Activated T-cell treated with anti-CD3 and anti-CD28 coated beads, Interleukin-2, amount 50 U/mL, for 4 hours (primary cell): Measurements from ENCODE around the gene BAIAP2L1. TPM values are rescaled to one million over a fixed set of nuclear protein-coding genes. Genes with fewer than 3 reads are reported as not detected.

Experiments used
- ATAC-seq, 2 donors: fragments of 200-7000 bp; cut with Tn5 transposase; one replicate each; pipeline ENCODE4 v1.10.0; 2021
- DNase-seq: peaks from one replicate; pipeline ENCODE4 v3.0.0-alpha.2; 2020
- H3K27me3 Mint-ChIP-seq: one replicate; pipeline ENCODE4 v1.8.0; 2021; ENCODE audit warnings: low read depth, mixed read lengths
- H3K36me3 Mint-ChIP-seq: one replicate; pipeline ENCODE4 v1.8.0; 2022; ENCODE audit warnings: mixed read lengths; ENCODE audit not compliant: insufficient read depth
- H3K4me1 Mint-ChIP-seq: one replicate; pipeline ENCODE4 v1.8.0; 2021; ENCODE audit warnings: low read depth, mixed read lengths
- H3K4me3 Mint-ChIP-seq: one replicate; pipeline ENCODE4 v1.8.0; 2021; ENCODE audit warnings: mild to moderate bottlenecking, moderate library complexity, mixed read lengths
- H3K9me3 Mint-ChIP-seq: one replicate; pipeline ENCODE4 v1.8.0; 2021; ENCODE audit warnings: mixed read lengths
- total RNA-seq, 3 donors: library from RNA; stranded (reverse); gene quantifications; one replicate each; pipeline ENCODE4 v1.2.1, GENCODE V29; 2021

BAIAP2L1 gene
- total RNA-seq, 3 donors from 2014 or later = 0.34 to 1.2 (median 0.56) TPM

DNA sequence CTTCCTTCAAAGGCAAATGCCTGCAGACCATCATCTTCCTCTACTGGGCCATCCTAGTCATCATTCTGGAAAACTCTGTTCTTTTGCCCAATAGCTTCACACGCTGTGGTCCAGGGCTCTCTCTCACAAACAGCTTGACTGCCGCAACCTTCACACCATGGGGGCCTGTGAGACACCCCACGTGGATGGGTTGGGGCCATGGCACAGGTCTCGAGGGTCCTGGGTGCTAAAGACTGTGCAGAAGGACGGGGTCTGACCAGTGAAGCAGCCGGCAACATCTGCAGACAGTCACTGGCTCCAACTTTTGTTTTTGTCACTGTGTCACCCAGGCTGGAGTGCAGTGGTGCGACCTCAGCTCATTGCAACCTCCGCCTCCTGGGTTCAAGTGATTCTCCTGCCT is 91.3 kb downstream of the BAIAP2L1 start:
- H3K9me3 Mint-ChIP-seq = no peaks in the 10 kb centered on the region
- no peak overlapping the region for H3K4me3 Mint-ChIP-seq
- no peaks in the 10 kb centered on the region for H3K27me3 Mint-ChIP-seq
- H3K4me1 Mint-ChIP-seq = peaks cover 2% of the 10 kb centered on the region
- DNase-seq (no peak), ATAC-seq (no peak)
- no peaks in the 10 kb centered on the region for H3K36me3 Mint-ChIP-seq

DNA sequence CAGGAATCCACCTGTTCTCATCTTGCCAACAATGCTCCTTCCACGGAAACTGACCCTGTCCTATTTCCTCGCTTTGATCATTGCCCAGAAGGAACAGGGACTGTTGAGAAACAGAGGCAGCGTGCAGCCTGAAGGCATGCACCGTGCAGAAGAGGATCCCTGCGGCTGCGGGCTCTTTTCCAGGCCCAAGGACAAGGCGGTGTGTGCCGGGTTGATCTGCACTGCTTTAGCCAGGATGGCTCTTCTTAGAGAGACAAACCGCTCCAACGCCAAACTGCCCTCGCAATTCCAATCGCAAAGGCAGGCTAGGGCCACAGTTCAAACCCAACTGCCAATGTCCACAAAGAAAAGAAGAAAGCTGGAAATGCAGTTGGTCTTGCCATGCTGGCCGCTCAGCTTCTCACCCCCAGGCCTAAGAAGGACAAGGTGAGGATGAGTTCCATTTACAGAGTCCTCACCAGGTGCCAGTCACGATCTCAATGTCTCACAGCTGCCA is 92.9 kb downstream of the BAIAP2L1 start:
- Mint-ChIP-seq H3K36me3 (no peaks in the 10 kb centered on the region), H3K4me1 (no peaks in the 10 kb centered on the region), H3K27me3 (no peaks in the 10 kb centered on the region), H3K9me3 (no peaks in the 10 kb centered on the region), H3K4me3 (no peak overlapping the region)
- DNase-seq (no peak), ATAC-seq (no peak)

DNA sequence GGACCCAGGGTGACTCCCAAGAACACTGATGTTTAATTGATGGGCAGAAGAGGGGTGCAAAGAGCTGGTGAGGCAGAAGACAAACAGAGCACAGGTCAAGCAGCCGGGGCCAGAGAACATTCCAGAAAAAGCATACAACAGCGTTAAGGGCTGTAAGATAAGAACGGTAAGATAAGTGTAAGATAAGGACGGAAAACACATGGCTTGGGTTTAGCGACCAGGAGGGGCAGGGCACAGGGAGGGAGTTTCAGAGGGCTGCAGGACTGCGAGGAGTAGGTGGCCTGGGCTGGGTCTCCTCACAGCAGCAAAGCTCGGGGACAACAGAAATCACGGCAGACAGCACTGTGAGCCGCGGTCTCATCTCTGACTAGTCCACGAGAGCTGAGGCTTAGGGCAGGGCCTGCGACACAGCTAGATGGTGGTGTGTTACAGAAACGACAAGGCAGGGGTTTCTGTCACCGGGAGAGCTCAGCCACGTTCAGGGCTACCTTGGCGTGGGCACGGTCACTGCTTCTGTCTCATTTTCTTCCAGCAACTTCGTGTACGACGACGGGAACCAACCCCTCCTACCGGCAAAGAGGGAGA is 94.8 kb downstream of the BAIAP2L1 start:
- DNase-seq (no peak), ATAC-seq (no peak)
- Mint-ChIP-seq H3K27me3 (no peaks in the 10 kb centered on the region), H3K36me3 (no peaks in the 10 kb centered on the region), H3K4me1 (no peaks in the 10 kb centered on the region), H3K9me3 (no peaks in the 10 kb centered on the region), H3K4me3 (no peak overlapping the region)

DNA sequence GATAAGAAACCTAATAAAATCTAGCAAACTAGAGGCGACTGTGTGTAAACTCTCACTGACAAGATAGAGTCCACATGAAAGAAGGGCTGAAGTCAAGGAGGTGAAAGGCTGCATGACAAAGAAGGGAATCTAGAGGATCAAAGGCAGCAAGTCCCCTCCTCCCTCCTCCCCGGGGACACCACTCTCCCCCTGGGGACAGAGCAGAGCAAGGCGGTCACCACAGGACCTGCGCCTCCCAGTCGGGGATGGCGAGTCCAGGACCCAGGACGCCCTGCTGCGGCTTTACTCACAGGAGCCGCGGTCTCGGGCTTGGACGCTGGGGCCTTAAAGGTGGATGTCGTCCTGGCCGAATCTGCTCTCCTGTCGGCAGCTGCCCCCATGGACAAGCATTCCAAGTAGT is 97.0 kb downstream of the BAIAP2L1 start:
- Mint-ChIP-seq H3K9me3 (no peaks in the 10 kb centered on the region), H3K4me1 (no peaks in the 10 kb centered on the region), H3K27me3 (no peaks in the 10 kb centered on the region), H3K4me3 (no peak overlapping the region), H3K36me3 (no peaks in the 10 kb centered on the region)
- DNase-seq = no peak
- no peak for ATAC-seq

DNA sequence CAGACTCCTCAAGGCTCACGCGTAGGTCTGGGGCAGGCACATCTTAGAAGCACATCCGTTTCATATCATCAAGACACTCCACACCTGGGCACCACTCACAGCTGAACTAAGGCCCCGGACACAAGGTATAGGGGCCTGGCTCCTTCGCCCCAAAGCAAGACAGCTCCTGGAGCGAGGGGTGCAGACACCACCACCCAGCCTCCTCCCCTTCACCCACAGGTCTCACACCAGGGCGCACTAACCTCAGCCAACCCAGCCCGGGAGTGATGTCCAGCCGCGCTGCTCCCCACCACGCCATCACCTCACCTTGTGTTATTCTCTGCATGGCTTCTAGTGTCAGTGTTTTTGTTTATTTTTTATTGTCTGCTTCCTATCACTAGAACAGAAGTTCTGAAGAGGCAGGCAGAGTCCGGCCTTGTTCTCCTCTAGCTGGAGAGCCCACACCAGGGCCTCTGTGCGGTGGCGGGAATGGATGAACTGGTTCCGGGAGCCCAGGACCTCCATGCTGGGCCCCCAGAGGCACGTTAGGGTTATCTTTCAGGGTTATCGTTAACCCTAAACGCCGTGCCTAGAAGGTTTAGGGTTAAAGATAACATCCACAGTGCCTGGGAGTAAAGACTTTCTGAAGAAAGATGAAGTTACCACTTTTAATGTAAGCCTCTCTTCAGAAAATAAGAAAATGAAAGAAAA is 97.6 kb downstream of the BAIAP2L1 start:
- H3K9me3 Mint-ChIP-seq = no peaks in the 10 kb centered on the region
- DNase-seq (no peak), ATAC-seq (no peak)
- no peaks in the 10 kb centered on the region for H3K4me1 Mint-ChIP-seq
- H3K27me3 Mint-ChIP-seq = no peaks in the 10 kb centered on the region
- no peaks in the 10 kb centered on the region for H3K36me3 Mint-ChIP-seq
- H3K4me3 Mint-ChIP-seq = no peak overlapping the region

DNA sequence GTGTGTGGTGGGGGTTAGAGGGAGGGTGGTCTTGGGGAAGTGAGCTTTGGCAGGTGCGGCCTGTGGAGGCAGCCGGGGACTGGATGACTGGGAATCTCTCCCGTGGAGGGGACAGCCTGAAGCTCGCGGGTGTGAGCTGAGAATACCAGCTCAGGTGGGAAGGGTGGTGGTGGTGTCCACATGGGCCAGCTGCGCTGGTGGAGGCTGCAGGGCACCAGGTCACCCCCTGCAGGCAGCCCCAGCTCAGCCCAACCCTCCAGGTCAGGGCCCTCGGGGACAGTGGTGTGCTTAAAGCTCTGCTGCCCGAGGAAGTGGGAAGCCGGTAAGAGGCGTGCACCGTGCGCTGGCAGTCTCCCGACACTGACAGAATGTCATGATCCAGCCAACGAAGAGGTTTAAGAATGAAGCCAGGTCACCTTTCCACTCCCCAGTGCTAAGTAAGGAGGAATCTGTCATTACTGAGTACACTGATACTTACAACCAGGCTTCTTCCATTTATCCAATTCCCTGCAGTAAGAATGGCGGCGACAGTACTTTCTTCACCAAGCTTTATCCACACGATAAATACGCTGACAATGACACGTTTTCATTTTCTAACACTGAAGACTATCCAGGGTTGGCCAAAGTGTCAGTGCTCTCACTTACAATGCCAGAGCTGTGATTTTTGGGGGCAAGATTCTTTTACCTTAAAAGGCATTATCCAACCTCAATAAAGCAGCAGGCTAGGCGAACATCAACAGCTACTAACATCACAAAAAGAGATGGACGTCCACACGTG is 99.0 kb downstream of the BAIAP2L1 start:
- ATAC-seq (no peak), DNase-seq (no peak)
- Mint-ChIP-seq H3K9me3 (no peaks in the 10 kb centered on the region), H3K4me3 (no peak overlapping the region), H3K27me3 (no peaks in the 10 kb centered on the region), H3K4me1 (no peaks in the 10 kb centered on the region), H3K36me3 (no peaks in the 10 kb centered on the region)

DNA sequence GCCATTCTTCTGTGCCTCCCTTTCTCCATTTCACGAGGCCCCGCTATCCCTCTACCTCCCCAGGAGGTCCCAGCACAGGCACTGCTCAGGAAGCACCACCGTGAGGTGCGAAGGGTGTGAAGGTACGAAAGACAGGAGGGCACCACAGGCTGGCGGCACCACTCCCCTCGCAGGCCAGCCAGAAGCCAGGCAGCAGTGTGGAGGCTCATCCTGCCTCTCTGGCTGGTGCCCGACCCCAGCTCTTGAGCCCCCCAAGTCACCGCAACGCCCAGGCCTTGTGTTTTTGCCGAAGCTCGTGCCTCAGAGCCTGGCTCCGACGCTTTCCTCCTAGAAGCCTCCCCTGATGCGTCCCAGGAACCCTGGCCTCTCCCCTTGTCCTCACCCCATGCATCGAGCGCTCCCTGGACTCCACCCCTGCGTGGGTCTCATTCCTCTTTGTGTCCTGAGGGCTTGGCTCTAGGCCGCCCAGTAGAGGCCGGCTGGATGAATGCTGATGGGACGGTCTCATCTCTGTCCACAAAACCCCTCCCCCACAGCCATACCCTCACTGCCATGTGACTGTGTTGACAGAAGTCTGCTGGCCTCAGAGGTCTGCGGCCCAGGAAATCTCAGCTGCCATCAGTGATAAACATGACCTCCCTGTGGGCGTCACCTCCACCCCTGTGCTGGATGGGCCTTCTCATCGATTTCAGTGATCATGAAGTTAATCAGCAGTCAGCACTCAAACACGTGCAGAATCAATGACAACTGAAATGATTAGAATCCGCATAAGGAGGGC is 100.1 kb downstream of the BAIAP2L1 start:
- H3K9me3 Mint-ChIP-seq = no peaks in the 10 kb centered on the region

DNA sequence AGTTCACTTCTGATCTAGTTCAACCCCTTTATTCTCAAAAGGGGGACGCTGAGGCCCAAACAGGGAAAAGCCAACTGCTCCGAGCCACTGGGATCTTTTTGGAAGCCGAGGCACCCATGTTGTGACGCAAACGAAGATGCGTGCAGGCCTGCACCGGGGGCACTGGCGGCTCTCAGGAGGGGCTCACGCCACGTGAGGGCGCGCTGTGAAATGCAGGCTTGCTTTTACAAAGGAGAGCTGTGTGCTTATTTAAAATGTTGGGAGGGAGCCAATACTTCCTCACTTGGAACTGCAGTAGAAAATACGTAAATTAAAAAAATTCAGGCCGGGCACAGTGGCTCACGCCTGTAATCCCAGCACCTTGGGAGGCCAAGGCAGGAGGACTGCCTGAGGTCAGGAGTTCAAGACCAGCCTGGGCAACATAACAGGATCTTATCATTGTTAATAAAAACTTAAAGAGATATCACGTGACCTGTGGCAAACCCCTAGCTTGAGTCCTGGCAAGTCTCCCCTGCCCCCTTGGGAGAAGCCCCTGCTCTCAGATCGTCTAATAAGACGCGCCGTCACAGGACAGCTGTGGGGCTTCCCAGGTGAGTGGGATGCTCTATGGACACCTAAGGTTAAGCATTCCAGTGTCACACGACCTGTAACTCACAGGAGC is 103.1 kb downstream of the BAIAP2L1 start:
- DNase-seq (no peak), ATAC-seq (no peak)
- Mint-ChIP-seq H3K9me3 (no peaks in the 10 kb centered on the region), H3K36me3 (no peaks in the 10 kb centered on the region), H3K4me1 (no peaks in the 10 kb centered on the region), H3K4me3 (no peak overlapping the region), H3K27me3 (no peaks in the 10 kb centered on the region)

More for the DNA sequence above, 100.1 kb downstream of the BAIAP2L1 start:
- Mint-ChIP-seq H3K36me3 (no peaks in the 10 kb centered on the region), H3K4me1 (no peaks in the 10 kb centered on the region), H3K27me3 (no peaks in the 10 kb centered on the region), H3K4me3 (no peak overlapping the region)
- DNase-seq (no peak), ATAC-seq (no peak)

DNA sequence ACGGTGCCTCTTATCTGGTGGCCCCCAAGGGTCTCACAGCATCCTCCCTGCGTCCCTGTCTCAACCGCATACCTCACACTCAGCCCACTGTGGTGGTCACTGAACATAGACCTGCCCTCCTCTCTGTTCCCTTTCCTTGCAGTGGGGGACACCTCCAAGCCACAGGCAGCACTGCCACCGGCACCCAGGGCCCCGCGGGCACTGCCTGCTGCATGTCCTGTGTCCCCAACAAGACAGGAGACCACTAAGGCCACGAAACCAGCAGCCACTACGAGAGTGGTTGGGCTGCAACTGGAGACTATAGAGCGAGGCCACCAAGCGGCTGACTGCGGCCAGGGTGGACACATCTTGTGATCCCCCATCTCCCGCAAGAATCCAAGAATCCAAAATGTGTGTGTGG is 104.1 kb downstream of the BAIAP2L1 start:
- Mint-ChIP-seq H3K9me3 (no peaks in the 10 kb centered on the region), H3K4me1 (no peaks in the 10 kb centered on the region), H3K27me3 (no peaks in the 10 kb centered on the region), H3K36me3 (no peaks in the 10 kb centered on the region), H3K4me3 (no peak overlapping the region)
- no peak for DNase-seq
- ATAC-seq = no peak

DNA sequence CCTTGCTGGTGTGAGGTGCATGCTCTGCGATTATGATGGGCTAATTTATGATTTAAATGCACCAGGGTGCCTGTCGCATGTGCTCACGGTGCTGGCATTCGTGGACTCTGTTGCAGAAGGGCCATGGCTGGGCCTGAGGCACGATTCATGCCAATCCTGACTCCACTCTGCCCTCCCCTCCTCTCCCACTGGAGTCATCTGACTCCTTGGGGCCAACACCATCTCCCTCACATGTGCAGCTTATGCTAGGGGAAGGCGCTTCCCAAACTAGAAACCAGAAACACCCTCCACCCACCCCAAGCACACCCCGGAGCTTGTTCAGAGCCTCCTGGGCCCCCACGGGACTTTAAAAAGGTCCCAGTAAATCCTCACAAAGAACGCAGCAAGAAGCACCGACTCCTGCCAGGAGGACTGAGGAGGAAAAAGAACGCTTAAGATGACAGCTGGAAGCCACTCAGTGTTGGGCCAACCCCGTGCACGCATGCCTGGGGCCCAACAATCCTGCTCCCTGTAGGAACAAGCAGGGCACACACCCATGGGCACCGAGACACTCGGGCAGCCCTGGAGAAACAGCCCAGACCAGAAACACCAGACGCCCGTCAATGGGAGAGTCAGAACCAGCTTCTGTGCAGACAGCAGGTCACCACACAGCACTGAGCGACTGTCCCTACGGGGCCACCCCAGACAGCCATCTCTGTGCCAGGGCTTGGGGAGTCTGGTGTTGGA is 105.3 kb downstream of the BAIAP2L1 start:
- ATAC-seq (peak in 1 of 2 donors; percentile 9), DNase-seq (no peak)
- no peaks in the 10 kb centered on the region for H3K27me3 Mint-ChIP-seq
- no peaks in the 10 kb centered on the region for H3K9me3 Mint-ChIP-seq
- H3K36me3 Mint-ChIP-seq = no peaks in the 10 kb centered on the region
- H3K4me3 Mint-ChIP-seq = no peak overlapping the region
- H3K4me1 Mint-ChIP-seq = no peaks in the 10 kb centered on the region

DNA sequence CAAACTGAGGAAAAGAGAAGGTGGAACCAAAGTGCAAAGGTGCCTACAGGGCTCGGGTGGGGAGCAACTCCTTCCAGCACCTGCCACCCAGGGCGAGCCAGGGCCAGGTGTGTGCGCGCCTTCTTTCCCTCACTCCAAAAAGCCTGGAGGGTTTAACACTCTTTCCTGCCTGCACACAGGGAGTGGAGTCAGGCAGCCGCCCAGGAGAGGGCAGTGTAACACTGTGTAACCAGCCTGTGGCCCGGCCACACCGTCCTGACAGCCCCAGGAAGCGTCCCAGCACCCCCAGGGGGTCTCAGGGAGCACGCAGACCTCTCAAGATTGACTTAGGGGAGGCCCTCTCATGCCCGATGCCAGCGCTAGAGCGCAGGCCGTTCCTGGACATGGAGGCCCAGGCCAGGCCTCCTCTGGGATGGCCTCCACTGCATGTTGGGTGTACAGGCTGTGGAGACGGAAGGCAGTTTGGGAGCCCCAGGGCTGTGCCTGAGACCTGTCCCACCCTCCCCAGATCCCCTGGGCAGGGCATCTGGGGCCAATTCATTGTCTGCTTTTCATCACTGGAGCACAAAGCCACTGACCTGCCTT is 106.0 kb downstream of the BAIAP2L1 start:
- no peak for DNase-seq
- H3K4me3 Mint-ChIP-seq = no peak overlapping the region
- peak; percentile 53 to 55 for ATAC-seq
- H3K4me1 Mint-ChIP-seq = no peaks in the 10 kb centered on the region
- H3K36me3 Mint-ChIP-seq = no peaks in the 10 kb centered on the region
- no peaks in the 10 kb centered on the region for H3K27me3 Mint-ChIP-seq
- H3K9me3 Mint-ChIP-seq = no peaks in the 10 kb centered on the region

DNA sequence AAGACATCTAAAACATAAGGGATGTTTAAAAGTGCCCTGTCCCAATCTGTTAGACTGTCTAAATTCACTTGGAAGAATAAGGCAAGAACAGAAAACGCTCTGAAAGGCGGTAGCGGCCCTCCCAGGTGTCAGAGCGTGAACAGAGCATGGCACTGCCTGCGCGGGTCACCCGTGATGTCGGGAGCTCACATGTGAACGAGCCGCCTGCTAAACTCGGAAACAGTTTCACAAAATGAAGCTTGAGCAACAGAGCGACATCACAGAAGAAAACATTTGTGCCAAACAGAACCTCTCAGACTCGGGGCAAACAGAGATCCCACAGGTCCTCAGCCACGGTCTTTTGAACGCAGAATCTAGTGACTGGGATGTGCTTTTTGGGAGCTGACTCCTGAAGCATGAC is 106.6 kb downstream of the BAIAP2L1 start:
- H3K4me3 Mint-ChIP-seq = no peak overlapping the region
- H3K4me1 Mint-ChIP-seq = no peaks in the 10 kb centered on the region
- H3K27me3 Mint-ChIP-seq = no peaks in the 10 kb centered on the region
- ATAC-seq (no peak), DNase-seq (no peak)
- H3K9me3 Mint-ChIP-seq = no peaks in the 10 kb centered on the region
- H3K36me3 Mint-ChIP-seq = no peaks in the 10 kb centered on the region

DNA sequence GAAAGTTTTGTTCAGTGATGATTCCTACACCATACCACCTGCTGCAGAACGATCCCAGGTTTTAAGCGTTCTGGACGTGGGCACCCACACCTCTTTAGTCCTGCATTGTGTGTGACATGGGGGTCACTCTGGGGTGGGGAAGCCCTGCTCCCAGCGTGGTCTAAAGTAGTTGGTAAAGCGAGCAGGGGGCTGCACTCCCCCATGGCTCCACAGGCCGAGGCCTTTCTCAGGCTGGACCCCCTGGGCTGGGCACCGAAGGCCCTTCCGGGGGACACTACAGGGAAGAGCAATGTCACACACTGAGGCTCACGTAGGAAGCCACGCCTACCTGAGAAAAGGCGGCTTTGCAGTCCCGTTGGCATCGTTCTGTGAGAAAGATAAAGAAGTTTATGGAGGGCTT is 107.1 kb downstream of the BAIAP2L1 start:
- Mint-ChIP-seq H3K9me3 (no peaks in the 10 kb centered on the region), H3K36me3 (no peaks in the 10 kb centered on the region), H3K27me3 (no peaks in the 10 kb centered on the region), H3K4me1 (no peaks in the 10 kb centered on the region), H3K4me3 (no peak overlapping the region)
- DNase-seq (no peak), ATAC-seq (no peak)
